SHP77 treated with DMSO at 0.1 percent for 48 hours (cell line): ENCODE measurements around the gene ARHGEF40.

ENCODE experiments used
- DNase-seq: peaks from one replicate; lab custom pipeline; 2025; lab: John Stamatoyannopoulos, UW

Gene ARHGEF40

DNA sequence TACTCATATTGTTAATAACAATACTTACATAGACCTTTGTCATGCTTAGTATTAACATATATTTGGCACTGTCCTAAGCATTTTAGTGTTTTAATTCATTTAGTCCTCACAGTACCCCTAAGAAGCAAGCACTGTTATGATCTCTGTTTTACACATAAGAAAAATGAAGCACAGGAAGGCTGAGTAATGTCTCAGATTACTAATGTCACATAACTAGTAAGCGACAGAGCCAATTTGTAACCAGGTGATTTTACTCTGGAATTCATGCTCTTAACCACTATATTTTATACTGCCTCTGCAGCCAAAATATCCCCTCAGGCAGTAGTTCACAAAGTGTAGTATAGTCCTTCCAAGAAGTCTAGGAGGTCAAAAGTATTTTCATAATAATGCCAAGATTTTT lies 51.0 kb downstream of the ARHGEF40 start:
- no peak for DNase-seq

- no peak for DNase-seq
These were observed 53.3 kb downstream of the ARHGEF40 start for GRCh38 chr14:21123429-21123828.

DNA sequence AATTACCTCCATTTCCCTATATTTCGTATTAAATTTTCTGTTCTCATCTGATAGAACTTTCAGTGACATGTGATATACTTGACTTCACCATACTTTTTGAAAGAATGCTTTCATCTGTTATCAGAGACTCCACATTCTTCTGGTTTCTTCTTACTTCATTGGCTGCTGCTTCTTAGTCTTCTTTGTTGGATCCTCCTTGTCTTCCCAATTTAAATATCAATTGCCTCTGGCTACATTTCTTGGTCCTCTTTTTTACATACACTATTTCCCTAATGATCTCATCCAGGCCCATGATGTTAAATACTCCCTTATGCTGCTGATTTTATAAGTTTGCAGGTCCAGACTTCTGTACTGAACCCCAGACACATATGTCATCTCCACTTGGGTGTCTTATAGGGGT lies 63.8 kb downstream of the ARHGEF40 start:
- no peak for DNase-seq

- no peak for DNase-seq
These were observed 65.9 kb downstream of the ARHGEF40 start for GRCh38 chr14:21136024-21136423.
